GM18519 (cell line): ENCODE data around the gene ZNF618.
"Not testable (repeated sequence)": the region's sequence is repeated elsewhere in the genome, so short reads cannot be mapped to it uniquely, and the experiment has no call there.

Experiments used
- ATAC-seq: cut with Tn5 transposase; IDR thresholded peaks from one replicate; pipeline ENCODE4 v1.9.1; 2021; ENCODE audit warnings: mild to moderate bottlenecking, moderate library complexity; ENCODE audit not compliant: unreplicated experiment, low FRiP score

Gene ZNF618

DNA sequence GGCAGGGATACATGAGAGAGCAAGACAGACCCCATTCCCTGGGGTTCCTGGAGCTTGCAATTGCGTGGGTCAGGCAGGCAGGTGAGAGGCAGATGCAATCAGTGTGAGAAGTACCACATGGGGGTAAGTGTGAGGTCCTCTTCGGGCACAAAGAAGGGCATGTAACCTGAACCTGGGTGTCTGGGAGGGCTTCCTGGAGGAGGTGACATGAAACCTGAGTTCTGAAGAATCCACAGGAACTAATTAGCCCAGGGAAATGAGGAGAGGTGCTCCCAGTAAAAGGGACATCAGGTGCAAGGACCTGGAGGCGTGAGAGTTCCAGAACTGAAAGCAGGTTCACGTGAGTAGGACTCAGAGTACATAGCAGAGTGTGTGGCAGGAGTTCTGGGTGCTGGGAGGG lies 199.5 kb downstream of the ZNF618 start:
- ATAC-seq = no peak

DNA sequence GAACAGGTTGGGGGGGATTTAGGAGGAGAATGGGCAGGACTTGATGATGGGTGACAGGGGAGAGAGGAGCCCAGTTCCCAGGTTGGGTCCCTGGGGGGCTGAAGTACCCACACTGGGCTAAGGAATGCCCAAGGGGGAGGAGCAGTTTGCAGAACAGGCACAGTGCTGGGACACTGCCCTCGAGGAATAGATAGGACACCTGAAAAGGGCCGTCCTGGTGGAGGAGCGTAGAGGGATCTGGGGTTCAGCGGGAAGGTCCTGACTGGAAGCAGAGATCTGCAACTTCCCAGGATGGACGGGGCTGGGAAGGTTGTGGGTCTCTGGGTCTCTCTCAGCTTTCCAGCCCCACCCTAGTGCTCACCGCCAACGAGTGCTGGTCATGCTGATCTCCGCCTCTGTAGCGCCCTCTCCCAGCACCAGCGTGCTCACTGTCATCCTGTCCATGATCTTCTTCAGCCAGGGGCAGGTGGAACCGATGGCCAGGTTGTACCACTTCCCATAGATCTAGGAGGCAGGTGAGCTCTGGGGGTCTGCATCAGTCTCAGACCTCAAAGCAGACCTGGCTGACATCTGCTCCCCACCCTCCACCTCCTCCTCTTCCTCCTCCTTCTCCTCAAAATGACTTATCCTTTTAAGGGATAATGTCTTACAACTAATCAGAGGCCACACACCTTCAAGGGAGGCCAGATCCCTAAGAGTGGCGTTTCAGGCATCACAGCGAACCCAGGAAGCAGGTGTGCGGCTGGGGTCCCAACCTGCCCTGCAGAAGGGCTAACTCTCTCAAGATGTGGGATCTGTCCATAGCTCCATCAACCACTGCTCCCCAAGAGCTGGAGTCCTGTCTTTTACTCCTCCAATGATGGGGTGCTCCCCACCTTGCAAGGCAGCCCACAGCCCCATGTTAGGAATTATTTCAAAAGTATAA lies 200.4 kb downstream of the ZNF618 start:
- no peak for ATAC-seq

DNA sequence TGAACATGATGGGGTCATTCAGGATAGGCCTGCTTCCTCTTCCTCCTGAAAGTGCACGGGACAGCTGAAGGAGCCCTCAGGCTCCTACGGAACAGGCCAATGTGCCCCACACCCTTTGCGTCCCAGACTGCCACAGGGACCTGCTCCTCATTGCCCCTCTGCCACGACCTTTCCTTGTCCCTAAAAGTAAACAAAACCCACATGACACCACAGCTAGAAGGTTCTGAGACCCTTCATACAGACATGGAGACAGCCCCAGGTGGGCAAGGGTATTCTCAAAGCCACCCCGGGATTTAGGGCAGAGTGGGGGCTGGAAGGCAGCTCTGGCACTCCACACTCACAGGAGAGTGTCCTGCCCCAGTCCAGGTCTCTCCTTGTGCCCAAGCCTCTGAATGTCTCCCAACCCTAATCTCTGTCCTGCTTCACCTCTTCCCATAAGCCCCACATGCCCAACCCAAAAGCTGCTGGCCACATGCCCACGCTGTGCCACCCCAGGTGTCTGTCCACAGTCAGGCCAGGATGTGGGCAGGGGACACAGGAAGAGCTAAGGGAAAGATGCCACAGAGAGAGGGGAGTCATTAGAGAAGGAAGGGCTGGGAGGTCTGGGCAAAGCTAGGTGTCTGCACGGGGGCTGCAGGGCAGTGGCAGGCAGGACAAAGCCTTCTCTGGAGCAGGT lies 201.2 kb downstream of the ZNF618 start:
- ATAC-seq = no peak

DNA sequence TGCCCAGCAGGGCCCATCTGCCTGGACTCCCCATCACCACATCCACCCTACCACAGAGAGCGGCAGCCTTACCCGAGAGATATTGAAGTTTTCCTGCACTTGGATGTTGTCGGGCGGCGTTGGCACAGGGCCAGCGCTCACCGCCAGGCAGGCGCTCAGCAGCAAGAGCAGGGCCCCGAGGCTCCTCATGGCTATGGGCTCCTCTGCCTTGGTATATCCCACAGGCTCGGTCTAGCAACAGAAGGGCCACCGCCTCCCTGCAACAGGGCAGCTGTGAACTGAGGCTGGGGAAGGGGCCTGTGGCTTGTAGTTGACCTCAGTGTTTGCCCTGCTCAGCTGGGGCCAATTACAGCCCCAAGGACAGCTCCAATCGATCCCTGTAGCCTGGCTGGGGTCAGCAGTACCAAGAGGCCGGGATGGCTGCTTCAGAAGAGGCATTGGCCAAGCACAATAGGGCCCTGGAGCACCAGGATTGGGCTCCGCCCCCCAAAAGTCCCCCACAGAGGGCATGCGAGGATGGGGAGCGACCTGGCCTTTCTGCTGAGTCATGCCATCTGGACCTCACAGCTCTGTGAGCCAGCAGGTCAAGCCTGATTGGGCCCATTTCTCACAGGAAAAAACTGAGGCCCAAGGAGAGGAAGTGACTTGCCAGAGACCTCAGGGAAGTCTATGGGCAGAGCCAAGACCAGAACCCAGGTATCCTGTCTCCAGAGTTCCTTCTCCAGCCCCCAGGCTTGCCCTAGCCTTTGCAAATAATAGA lies 202.1 kb downstream of the ZNF618 start, which contains the start of gene AMBP:
Gene AMBP, minus strand, starts transcription at position 280 of the 760 bp plus-strand sequence. Its CDS starts 91 bp downstream, at position 189.
- ATAC-seq = no peak

DNA sequence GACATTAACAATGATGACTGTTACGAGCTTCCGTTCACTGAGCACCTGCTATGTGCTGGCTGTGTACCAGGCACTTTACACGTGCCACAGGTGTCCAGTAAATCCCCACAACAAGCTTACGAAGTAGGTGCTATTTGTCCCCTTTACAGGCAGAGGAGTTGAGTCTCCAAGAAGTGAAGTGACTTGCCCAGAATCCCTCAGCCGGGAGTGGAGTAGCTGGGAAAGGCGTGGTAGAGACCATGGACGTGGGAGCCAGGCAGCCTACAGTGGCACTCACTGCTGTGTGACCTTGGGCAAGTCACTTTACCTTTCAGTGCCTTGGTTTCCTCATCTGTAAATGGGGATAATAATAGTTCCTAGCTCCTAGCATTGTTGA lies 202.7 kb downstream of the ZNF618 start:
- no peak for ATAC-seq

DNA sequence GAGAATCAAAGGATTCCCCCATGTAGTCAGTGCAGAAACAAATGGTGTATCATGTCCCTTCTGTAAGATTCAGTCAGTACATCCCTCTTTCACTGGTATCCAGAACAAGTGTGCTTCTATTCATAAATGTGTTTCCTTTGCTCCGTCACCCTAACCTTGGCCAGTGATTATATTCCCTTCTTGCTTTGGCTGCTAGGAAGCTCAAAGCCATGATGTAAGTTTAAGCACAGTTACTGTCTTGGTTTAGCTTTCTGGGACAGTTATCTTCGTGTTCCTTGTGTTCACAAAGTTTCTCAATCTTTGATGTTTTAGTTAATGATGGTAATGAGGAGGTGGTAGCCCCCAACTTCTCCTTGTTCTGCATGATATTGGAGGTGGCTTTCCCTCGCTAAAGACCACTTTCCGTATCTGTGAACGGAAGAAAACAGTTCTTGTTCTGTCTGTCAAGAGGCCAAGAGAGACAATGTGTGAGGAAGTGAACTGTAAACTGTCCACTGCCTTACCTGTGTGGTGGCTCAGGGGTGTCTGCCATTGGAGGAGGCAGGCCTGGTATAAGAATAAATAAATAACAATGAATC lies 204.2 kb downstream of the ZNF618 start:
- ATAC-seq = no peak

DNA sequence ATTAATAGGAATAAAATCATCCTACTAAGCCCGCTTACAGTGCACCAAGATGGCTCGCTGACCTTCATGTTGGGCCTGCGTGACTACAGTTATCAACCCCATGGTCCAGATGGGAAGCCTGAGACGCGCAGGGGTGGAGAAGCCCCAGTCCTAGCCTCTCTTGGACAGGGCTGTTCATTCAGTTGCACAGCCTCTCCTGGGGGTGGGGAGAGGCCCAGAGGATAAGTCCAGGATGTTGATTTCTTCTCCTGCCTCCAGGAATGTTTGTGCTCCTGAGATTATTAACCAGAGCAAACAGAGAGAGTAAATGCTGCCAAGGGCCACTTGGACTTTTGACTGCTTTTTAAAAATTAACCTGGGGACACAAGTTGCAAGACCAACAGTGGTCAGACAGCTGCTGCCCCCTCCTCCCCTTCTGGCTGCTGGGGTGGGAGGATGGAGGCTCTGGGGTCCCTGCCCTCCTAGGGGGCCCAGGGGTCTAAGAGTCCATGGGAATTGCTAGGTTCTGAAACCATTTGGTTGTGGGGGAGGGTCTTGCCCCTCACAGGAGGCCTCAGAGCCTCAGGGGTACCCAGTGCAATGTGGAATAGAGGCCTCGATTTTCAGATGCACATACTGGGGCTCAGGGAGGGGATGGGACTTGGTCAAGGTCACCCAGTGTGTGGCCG lies 204.8 kb downstream of the ZNF618 start:
- ATAC-seq = no peak

DNA sequence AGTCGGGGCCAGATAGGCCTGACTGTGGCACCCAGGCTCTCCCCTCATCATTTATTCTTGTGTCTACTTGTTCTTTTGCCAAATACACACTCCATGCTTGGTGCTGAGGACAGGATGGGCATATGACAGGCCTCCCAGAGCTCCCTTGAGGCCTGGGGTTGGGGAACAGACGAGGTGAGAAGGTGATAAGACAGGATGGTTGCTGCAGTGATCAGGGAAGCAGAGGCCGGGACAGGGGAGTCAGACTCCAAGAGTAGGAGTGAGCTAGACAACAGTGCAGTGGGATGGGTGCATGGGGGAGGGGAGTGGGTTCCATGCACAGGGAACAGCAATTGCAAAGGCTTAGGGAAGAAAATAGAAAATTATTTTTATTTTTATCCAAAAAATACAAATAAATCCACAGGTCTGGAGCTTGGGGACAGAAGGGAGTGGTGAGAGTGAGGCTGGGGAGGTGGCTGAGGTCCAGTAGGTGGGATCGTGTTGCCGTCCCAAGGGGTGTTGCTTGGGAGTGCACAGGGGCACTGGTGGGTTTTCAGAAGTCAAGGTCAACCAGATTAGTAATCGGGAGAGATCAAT lies 205.4 kb downstream of the ZNF618 start:
- no peak for ATAC-seq

DNA sequence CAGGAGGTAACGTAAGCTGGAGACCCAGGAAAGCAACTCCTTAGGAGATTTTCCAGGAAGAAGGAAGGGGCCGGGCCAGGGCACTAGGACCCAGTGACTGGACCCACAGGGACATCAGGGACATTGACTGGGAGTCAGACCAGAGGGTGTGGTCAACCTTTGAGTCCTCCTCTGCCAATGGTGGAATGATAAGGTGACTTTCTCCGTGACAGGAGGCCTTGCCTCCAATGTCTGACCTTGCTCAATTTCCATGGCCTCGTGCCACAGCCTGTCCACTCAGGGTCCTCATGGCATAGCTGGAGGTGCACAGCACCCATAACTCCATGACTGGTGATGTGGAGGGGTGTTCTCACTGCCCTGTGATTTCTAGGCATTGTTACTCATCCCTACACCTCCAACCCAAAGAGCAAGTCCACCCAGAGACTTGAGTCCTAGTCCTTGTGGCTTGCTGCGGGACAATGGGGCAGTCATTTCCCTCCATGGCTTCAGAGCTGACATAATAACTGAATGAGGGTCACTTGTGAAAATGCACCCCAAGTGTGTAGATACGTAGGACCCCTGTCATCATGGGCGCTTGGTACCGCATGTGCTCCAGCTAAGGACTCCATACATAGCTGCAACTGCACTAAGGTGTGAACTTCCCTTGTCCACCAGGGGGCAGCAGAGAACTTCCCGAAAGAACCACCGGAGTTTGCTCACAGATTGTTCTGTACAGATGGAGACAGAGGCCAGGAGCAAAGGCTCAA lies 206.1 kb downstream of the ZNF618 start:
- no peak for ATAC-seq

DNA sequence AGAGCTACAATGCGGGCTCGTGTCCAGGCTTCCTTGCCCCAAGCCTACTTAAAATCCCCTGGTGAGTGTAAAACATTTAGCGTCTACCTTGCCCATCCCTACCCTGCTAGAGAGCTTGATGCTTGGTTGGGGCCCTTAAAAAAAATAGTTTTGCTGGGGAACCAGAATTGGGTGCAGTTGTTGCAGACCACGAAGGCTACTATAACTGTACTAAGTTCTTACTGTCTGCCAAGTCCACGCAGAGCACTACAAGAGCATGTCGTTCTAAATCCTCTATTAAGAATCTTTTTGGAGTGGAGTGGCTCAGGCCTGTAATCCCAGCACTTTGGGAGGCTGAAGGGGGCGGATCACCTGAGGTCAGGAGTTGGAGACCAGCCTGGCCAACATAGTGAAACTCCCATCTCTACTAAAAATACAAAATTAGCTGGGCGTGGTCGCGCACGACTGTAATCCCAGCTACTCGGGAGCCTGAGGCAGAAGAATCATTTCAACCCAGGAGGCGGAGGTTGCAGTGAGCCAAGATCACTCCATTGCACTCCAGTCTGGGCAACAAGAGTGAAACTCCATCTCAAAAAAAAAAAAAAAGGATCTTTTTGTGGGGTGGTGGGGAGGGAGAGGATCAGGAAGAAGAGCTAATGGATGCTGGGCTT lies 206.8 kb downstream of the ZNF618 start:
- ATAC-seq = not testable (repeated sequence)

DNA sequence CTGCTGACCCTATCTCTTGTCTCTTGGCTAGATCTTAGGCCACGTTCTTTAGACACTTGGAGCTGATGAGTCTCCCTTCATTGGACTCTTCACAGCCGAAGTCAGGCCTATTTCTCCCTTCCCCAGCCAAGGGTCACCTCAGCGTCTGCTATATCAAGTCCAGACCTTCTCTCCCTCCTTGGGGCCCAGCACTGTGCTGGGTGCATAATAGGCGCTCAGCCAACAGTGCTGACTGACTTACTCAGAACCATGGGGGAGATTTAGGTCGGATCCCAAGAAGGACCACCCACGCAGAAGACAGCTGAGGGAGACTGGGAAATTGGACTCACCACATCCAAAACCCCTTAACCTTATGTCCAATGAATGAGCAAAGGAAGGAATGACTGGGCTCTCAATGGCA lies 207.6 kb downstream of the ZNF618 start:
- no peak for ATAC-seq

DNA sequence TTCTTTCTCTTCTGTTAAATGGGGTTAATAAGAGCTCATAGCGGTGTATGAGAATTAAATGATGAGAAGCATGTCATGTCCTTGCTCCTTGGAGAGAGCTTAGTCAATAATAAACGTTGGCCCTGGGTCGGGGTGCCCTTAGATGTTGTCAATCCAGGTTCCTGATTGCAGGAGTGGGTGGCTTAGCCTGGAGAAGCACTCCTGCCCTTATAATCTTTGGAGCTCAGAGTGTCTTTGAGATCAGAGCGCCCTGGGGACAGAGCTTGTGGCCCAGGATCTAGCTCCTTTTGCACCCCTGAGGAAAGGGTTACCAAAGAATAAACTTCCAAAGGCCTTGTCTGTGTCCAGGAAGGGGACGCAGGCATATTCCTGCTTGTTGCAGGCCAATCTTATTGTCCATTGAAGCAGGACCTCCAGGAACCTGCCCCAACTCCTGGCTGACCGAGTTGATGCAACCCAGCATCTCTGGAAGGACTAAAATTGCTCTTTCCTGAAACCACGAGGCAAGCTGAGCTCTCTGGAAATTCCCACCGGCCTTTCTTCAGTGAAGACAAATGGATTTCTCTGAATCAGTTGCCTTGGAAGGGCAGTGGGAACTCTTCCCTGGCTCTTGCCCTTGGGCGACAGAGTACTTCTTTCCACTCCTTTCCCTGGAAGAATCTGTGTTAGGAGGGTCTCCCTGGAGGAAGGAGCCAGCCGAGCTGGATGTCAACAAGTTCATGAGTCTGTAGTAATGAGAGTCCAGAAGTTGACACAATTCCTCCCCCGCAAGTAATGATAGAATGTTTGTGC lies 208.4 kb downstream of the ZNF618 start:
- ATAC-seq = no peak

DNA sequence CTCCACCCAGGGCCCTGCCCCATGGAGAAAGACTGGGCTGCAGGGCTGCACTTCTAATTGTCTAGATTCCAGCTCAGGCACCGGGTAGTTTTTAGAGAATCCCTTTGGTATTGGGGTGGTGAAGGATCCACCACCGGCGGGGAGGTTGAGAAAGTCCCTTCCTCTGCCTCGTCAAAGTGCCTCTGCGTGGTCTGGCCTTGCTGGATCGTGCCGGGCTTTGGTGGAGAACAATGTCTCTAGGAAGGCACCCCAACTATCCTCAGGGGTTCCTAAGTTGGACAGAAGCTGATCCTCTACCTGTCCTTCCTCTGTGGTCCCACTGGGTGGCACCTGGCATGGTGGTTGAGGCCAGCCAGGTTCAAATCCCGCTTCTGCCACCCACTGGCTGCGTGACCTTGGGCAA lies 209.3 kb downstream of the ZNF618 start:
- ATAC-seq = no peak

DNA sequence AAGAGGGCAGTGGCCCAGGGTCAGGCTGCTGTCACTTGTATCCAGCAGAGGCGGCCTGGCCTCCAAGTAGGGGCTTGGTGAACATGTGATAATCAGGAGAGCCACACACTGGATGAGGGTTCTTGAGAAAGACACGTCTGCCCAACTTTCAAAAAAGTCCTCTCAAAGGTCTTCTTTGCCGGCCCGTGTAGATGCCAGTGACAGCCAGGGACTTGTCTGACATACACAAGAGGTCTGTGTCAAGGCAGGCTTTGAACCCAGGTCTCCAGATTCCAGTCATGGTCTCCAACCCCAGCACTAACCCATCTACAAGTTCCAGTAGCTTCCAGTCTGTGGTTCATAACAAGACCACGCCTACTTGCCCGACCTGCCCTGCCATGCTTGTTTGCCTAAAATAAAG lies 209.9 kb downstream of the ZNF618 start:
- ATAC-seq = no peak

DNA sequence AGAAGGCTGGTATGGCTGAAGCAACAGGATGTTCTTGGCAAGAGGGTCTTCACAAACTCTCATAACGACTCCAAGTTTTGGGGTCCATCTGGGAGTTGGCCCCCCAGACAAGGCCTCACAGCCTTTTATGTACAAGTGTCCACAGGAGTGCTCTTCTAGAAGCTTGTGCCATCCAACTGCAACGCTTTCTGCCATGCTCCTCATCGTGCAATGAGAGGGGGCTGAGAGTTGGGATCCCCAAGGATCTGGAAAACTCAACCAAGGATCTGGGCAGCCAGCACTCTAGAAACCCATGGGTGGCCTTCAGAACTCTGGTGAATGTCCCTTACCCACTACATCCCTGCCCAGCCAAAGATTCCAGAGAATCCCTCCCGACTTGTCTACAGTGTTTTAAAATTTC lies 210.5 kb downstream of the ZNF618 start:
- ATAC-seq = no peak

DNA sequence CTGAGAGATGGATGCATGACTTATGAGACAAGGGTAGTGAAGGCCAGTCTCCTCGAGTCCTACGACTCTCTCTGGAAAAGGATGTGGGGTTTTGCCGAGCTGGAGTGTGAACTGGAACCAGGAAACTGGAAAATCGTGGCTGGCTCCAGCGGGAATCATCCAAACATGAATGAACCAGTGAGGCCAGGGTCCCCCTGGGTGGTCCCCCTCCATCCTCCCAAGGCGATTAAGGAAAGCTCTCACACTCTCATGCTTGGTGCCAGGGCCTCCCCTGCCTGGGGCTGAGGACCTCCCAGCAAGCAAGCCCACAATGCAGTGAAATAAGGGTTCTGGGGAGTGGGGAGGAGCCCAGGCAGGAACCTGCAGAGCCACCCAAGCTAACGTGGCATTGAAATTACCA lies 211.6 kb downstream of the ZNF618 start:
- ATAC-seq = no peak

DNA sequence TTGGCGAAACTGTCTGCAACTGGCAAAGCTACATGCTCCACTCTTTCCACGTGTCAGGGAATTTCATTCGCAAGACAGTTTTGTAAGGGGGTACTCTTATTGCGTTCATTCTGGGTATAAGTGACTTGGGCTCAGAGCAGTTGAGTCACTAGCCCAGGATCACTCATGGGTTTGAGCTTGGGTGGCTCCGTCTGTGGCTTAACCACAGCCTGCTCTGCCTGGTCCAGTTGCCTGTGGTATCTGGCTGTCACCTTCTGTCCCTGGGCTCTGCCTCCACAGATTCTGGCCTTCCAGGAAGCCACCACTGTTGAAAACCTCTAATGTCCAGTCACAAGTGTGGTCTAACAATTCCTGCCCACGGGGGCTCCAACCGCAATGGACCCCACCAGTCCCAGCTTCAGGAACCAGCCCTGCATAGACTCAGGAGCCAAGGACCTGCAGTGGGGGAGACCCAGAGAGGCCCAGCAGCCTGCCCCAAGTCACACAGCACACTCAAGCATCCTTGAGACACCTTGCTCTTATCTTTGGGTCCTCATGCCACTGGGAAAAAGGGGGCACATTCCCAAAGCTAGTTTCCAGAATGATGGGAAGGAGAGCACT lies 212.6 kb downstream of the ZNF618 start:
- no peak for ATAC-seq
